Activated CD4-positive, CD25-positive, alpha-beta regulatory T cell treated with anti-CD3 and anti-CD28 coated beads, Interleukin-2, amount 50 U/mL, for 16 hours (primary cell): ENCODE results near the gene ZMAT3.
"Not testable (repeated sequence)": the region's sequence is repeated elsewhere in the genome, so short reads cannot be mapped to it uniquely, and the experiment has no call there.

Experiments used
- DNase-seq: peaks from one replicate; pipeline ENCODE4 v3.0.0-alpha.2; 2020; ENCODE audit warnings: low read depth, low spot score

Gene ZMAT3

DNA sequence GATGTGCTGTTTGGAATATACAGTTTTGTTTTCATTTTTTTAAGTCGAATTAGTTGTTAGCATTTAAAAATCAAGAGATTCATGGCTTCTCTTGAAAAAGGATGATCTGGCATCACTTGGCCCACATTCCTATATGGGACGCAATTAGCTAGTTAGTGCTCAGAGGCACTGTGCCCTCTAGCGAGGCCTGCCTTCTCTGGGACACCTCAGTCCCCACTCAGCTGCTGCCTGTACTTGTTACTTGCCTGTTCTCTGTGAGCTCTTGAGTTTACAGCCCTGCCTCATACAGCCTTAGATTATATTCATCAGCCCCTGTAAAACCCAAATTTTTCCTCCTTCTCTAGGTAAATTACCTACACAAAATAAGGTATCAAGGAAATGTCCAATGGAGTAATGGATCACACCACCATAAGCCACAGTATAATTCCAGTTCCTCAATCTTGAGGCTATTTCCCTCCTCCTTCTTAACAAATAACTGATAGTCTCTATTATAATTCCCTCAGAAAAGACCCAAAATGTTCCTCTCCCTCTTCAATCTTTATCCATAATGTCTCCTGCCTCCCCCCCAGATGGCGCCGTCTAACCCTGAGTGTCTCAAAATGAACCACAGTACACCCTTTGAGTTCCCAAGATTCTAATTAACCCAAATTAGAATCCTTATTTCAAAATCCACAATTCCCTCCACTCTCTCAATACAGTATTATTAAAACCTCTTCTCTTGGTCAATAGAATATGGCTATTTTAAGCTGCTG lies 2.7 kb downstream of the ZMAT3 start:
- no peak for DNase-seq

DNA sequence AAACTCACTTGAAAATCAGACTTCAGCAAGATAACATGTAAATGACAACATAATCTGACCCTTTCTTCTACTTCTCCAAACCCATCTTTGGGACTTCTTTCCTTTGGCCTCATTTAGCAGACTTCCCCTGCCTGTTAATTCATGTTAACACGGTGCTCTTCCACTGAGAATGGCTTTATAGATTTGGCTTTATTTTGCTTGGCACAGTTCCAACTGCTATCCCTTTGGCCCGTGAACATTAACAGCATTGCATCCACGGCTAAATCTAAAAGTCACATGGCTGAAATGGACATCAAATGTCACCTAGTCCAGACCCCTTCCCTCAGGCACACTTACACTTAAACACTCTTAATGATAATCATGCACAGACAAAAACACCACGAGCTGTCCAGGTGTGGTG lies 3.8 kb downstream of the ZMAT3 start:
- no peak for DNase-seq

DNA sequence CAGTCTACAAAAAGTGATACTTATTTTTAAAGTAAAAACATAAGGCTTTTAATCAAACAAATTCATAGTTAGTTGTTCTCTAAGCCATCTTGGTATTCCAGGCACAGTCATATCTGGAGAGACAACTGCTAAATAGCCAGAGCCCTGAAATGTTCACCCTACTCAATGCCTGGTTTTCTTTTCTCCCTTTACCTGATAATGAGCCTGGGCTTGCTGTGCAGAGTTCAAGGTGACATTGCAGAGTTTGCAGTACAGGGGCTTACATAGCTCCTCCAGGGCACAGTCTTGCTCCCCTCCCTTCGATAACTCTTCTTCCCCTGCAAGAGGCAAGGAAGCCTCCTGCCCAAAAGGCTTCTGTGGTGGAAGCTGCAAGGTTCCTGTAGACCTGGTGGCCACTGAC lies 4.3 kb downstream of the ZMAT3 start:
- no peak for DNase-seq

DNA sequence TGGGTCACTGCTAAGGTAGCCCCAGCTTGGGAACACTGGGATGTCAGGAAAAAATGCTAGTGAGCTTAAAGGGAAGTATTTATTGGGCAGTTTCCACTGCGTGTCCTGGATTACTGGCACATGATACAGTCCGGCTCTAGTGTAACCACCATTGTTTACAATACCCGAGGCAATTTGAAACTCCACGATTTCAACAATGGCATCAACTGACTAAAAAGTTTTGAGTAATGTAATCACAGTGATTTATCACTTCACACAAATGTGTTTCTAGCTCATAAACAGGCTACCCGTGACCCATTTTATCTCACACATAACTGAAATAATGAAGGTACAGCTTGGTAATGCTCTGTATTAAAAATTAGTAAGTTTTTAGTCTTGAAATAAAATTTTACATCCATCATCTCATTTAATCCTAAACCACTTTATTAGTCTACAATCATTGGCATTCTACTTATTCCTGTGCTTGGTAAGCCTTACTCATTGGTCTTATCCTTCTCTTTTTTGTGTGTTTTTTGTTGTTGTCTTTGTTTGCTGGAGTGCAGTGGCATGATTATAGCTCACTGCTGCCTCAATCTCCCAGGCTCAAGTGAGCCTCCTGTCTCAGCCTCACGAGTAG lies 7.6 kb downstream of the ZMAT3 start:
- DNase-seq: no peak

DNA sequence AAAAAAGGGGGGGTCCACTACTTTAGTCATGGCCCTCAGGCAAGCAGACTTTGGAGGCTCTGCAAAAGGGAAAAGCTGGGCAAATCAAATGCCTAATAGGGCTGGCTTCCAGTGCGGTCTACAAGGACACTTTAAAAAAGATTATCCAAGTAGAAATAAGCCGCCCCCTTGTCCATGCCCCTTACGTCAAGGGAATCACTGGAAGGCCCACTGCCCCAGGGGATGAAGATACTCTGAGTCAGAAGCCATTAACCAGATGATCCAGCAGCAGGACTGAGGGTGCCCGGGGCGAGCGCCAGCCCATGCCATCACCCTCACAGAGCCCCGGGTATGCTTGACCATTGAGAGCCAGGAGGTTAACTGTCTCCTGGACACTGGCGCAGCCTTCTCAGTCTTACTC lies 15.3 kb downstream of the ZMAT3 start:
- DNase-seq: no peak

DNA sequence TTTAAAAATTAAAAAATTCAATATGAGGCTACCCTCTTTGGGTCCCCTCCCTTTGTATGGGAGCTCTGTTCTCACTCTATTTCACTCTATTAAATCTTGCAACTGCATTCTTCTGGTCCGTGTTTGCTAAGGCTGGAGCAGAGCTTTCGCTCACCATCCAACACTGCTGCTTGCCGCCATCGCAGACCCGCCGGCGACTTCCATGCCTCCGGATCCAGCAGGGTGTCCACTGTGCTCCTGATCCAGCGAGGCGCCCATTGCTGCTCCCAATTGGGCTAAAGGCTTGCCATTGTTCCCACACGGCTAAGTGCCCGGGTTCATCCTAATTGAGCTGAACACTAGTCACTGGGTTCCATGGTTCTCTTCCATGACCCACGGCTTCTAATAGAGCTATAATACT lies 17.0 kb downstream of the ZMAT3 start:
- not testable (repeated sequence) for DNase-seq

- DNase-seq: no peak
Measured at GRCh38 chr3:179046497-179047353, 24.9 kb downstream of the ZMAT3 start.

GRCh38 chr3:179045719-179046402 lies 25.7 kb downstream of the ZMAT3 start:
- no peak for DNase-seq

- DNase-seq: not testable (repeated sequence)
Measured at GRCh38 chr3:179038899-179039251, 32.7 kb downstream of the ZMAT3 start.

- no peak for DNase-seq
Measured at GRCh38 chr3:179038216-179038898, 33.3 kb downstream of the ZMAT3 start.

GRCh38 chr3:179037351-179037750 lies 34.3 kb downstream of the ZMAT3 start:
- DNase-seq: peak; percentile 9

GRCh38 chr3:179036626-179037300 lies 34.8 kb downstream of the ZMAT3 start:
- no peak for DNase-seq

GRCh38 chr3:179036226-179036625 lies 35.4 kb downstream of the ZMAT3 start:
- DNase-seq: no peak

DNA sequence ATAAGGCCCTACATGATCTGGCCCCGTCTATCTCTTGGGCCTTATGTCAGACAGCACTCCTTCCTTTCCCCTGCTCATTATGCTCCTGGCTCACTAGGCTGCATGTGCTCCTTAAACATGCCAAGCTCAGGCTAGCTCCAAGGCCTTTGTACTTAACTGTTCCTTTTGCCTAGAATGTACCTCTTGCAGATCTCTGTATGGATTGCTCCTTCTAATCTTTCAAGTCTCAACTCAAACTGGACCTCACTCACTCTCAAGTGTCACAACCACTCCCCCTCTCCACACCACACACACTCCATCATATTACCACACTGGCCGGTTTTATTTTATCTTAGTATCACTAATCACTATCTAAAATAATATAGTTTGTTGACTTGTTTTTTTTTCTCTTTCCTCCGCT lies 36.4 kb downstream of the ZMAT3 start:
- DNase-seq: no peak

GRCh38 chr3:179033304-179033657 lies 38.3 kb downstream of the ZMAT3 start:
- DNase-seq: not testable (repeated sequence)

- not testable (repeated sequence) for DNase-seq
Measured at GRCh38 chr3:179032454-179033303, 38.9 kb downstream of the ZMAT3 start.

DNA sequence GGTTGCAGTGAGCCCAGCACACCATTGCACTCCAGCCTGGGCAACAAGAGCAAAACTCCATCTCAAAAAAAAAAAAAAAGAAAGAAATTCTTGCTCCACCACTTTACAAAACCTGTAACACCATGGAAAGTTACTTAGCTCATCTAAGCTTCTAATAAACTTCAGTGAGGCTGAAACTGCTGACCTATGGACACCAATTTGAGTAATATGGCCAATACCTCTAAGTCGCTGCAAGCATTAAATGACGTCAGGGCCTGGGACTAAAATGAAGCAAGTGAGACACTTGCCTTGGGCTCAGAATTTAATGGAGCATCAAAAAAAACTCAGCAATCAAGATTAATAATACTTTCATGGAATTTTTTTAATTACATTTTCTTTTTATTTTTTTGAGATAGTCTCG lies 42.5 kb downstream of the ZMAT3 start:
- DNase-seq: no peak

GRCh38 chr3:179028408-179028807 lies 43.2 kb downstream of the ZMAT3 start:
- DNase-seq: no peak

- no peak for DNase-seq
Measured at GRCh38 chr3:179027326-179027900, 44.2 kb downstream of the ZMAT3 start.

DNA sequence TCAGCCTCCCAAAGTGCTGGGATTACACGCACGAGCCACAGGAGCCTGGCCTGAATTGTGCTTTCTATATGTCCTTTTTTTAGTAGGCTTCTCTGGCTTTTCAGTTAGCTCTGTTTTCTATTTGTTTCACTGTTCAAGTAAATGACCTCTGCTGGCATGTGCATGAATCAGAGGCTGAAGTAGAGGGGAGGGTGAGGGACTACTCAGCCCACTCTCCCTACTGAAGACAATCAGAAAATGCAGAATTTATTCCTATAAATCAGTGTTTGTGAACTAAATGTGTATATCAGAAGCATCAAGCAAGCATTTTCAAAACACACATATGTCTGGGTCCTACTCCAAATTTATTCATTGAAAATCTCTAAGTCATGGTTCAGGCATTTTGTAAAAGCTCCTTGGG lies 45.0 kb downstream of the ZMAT3 start:
- DNase-seq: no peak
